Measurements from ENCODE around the gene AXIN1. TPM values are rescaled to one million over a fixed set of nuclear protein-coding genes. Genes with fewer than 3 reads are reported as not detected.

The AXIN1 gene
- total RNA-seq, 4 donors from 2014 or later = 34.3 to 38.4 (median 37.2) TPM

- no peaks in the 10 kb centered on the region for H3K9me3 ChIP-seq
- no peak overlapping the region for H3K27ac ChIP-seq
- no peak for DNase-seq (ENCODE audit: low spot score in 2 of 2)
- peaks cover 9% of the 10 kb centered on the region for H3K27me3 ChIP-seq
- no peak for TF ChIP-seq POLR2A (IDR thresholded peaks at IDR 0.05)
- no peak for TF ChIP-seq CTCF (IDR thresholded peaks at IDR 0.05)
- TF ChIP-seq EP300 (IDR thresholded peaks at IDR 0.05) = no peak
- TF ChIP-seq POLR2AphosphoS5 (IDR thresholded peaks at IDR 0.05) = no peak
- peaks cover 60% of the 10 kb centered on the region for H3K36me3 ChIP-seq
- WGBS = 77% methylated on average over 14 of the region's 16 CpGs
- H3K4me3 ChIP-seq = no peak overlapping the region
- peaks cover 4% of the 10 kb centered on the region for H3K4me1 ChIP-seq
These were observed 65.2 kb downstream of the AXIN1 start for GRCh38 chr16:287298-287811.

GRCh38 chr16:286491-287297, 65.8 kb downstream of the AXIN1 start:
- TF ChIP-seq POLR2AphosphoS5 (IDR thresholded peaks at IDR 0.05) = no peak
- no peak for TF ChIP-seq EP300 (IDR thresholded peaks at IDR 0.05)
- TF ChIP-seq POLR2A (IDR thresholded peaks at IDR 0.05) = no peak
- TF ChIP-seq CTCF (IDR thresholded peaks at IDR 0.05) = no peak
- H3K36me3 ChIP-seq = peaks cover 53% of the 10 kb centered on the region
- H3K4me1 ChIP-seq = peaks cover 5% of the 10 kb centered on the region
- no peak for DNase-seq (ENCODE audit: low spot score in 2 of 2)
- H3K9me3 ChIP-seq = no peaks in the 10 kb centered on the region
- peaks cover 16% of the 10 kb centered on the region for H3K27me3 ChIP-seq
- no peak overlapping the region for H3K4me3 ChIP-seq
- 90% methylated on average over 11 of the region's 22 CpGs for WGBS
- no peak overlapping the region for H3K27ac ChIP-seq

GRCh38 chr16:285146-286055, 67.1 kb downstream of the AXIN1 start:
- peaks cover 27% of the 10 kb centered on the region for H3K27me3 ChIP-seq
- 94% methylated on average over 30 of the region's 48 CpGs for WGBS
- H3K4me1 ChIP-seq = peaks cover 17% of the 10 kb centered on the region
- no peaks in the 10 kb centered on the region for H3K9me3 ChIP-seq
- H3K4me3 ChIP-seq = no peak overlapping the region
- H3K27ac ChIP-seq = no peak overlapping the region
- peaks cover 40% of the 10 kb centered on the region for H3K36me3 ChIP-seq
- DNase-seq (ENCODE audit: low spot score in 2 of 2) = no peak
- TF ChIP-seq POLR2AphosphoS5 (IDR thresholded peaks at IDR 0.05) = no peak
- TF ChIP-seq POLR2A (IDR thresholded peaks at IDR 0.05) = no peak
- no peak for TF ChIP-seq EP300 (IDR thresholded peaks at IDR 0.05)
- TF ChIP-seq CTCF (IDR thresholded peaks at IDR 0.05) = no peak

- Histone ChIP-seq H3K36me3 (peaks cover 31% of the 10 kb centered on the region), H3K27ac (no peak overlapping the region), H3K4me3 (no peak overlapping the region), H3K4me1 (peaks cover 23% of the 10 kb centered on the region), H3K9me3 (no peaks in the 10 kb centered on the region), H3K27me3 (peaks cover 35% of the 10 kb centered on the region)
- no peak for DNase-seq (ENCODE audit: low spot score in 2 of 2)
- WGBS = 93% methylated on average over 20 of the region's 52 CpGs
- TF ChIP-seq POLR2A (IDR thresholded peaks at IDR 0.05) (no peak), POLR2AphosphoS5 (IDR thresholded peaks at IDR 0.05) (no peak), EP300 (IDR thresholded peaks at IDR 0.05) (no peak), CTCF (IDR thresholded peaks at IDR 0.05) (no peak)
These were observed 68.1 kb downstream of the AXIN1 start for GRCh38 chr16:284204-285120.
